IMR-90 (cell line): ENCODE data around the gene NNT. TPM values are rescaled to one million over a fixed set of nuclear protein-coding genes. Genes with fewer than 3 reads are reported as not detected.

Experiments
- ATAC-seq: fragments of 200-7000 bp; cut with Tn5 transposase; 2 replicates; pipeline ENCODE4 v1.9.1; 2020; ENCODE audit warnings: low read depth, mild to moderate bottlenecking, moderate library complexity
- BruUV-seq: library from RNA; stranded (reverse); fragments of 400-500 nt; replicated peaks from 2 replicates; lab custom pipeline; 2021; lab: Mats Ljungman, UMichigan
- CTCF ChIA-PET: fragments of 300-600 bp; formaldehyde crosslinking; extraction: SDS; loops from one replicate; lab custom pipeline; 2021; ENCODE audit warnings: antibody characterized with exemption; lab: Yijun Ruan, JAX
- POLR2A ChIA-PET: fragments of 300-600 bp; sonication (Branson Sonifier 250); formaldehyde crosslinking; loops from one replicate; lab custom pipeline; 2022; ENCODE audit warnings: antibody characterized with exemption; ENCODE audit not compliant: unreplicated experiment; lab: Charles Lee
- DNase-seq: peaks from one replicate; pipeline ENCODE4 v3.0.0; 2013
- H2AFZ ChIP-seq: replicated peaks from 2 replicates; pipeline ENCODE3; 2013; ENCODE audit warnings: low read length, mild to moderate bottlenecking; ENCODE audit not compliant: poor library complexity
- H2AK5ac ChIP-seq: 2 replicates; pipeline ENCODE4 v1.6.1; 2013; ENCODE audit warnings: low read depth, low read length, inconsistent platforms
- H2AK9ac ChIP-seq: replicated peaks from 2 replicates; pipeline ENCODE3; 2013; ENCODE audit warnings: mild to moderate bottlenecking, low read depth, low read length, moderate library complexity; ENCODE audit not compliant: poor library complexity
- H2BK120ac ChIP-seq: 2 replicates; pipeline ENCODE4 v1.6.1; 2013; ENCODE audit warnings: low read depth, low read length, inconsistent platforms
- H2BK15ac ChIP-seq: 3 replicates; pipeline ENCODE4 v1.6.1; 2013; ENCODE audit warnings: low read depth, low read length, inconsistent platforms
- H2BK20ac ChIP-seq: 2 replicates; pipeline ENCODE4 v1.6.1; 2013; ENCODE audit warnings: low read depth, mild to moderate bottlenecking, inconsistent platforms, low read length, moderate library complexity
- H2BK5ac ChIP-seq: 2 replicates; pipeline ENCODE4 v1.6.1; 2013; ENCODE audit warnings: mild to moderate bottlenecking, low read depth, low read length, inconsistent platforms; ENCODE audit not compliant: poor library complexity, severe bottlenecking
- H3K14ac ChIP-seq: replicated peaks from 2 replicates; pipeline ENCODE4 v1.6.1; 2013; ENCODE audit warnings: low read depth, low read length, inconsistent platforms
- H3K18ac ChIP-seq: 2 replicates; pipeline ENCODE4 v1.6.1; 2013; ENCODE audit warnings: low read depth, low read length, control low read depth
- H3K23ac ChIP-seq: 2 replicates; pipeline ENCODE4 v1.6.1; 2013; ENCODE audit warnings: low read depth, low read length, inconsistent platforms
- H3K27ac ChIP-seq: 2 replicates; pipeline ENCODE4 v1.5.1; 2013; ENCODE audit warnings: mild to moderate bottlenecking, control low read depth, low read length; ENCODE audit not compliant: insufficient read depth
- H3K27me3 ChIP-seq: 2 replicates; pipeline ENCODE4 v1.6.1; 2013; ENCODE audit warnings: low read length; ENCODE audit not compliant: control insufficient read depth, insufficient read depth
- H3K36me3 ChIP-seq: 2 replicates; pipeline ENCODE4 v1.6.1; 2013; ENCODE audit warnings: low read length, mixed read lengths; ENCODE audit not compliant: control insufficient read depth, insufficient read depth
- H3K4ac ChIP-seq: 2 replicates; pipeline ENCODE4 v1.6.1; 2013; ENCODE audit warnings: low read depth, low read length, inconsistent platforms
- H3K4me1 ChIP-seq: 2 replicates; pipeline ENCODE4 v1.6.1; 2013; ENCODE audit warnings: low read length, mixed read lengths; ENCODE audit not compliant: control insufficient read depth, insufficient read depth
- H3K4me2 ChIP-seq: 2 replicates; pipeline ENCODE4 v1.6.1; 2013; ENCODE audit warnings: low read depth, mild to moderate bottlenecking, control low read depth, low read length, moderate library complexity
- H3K4me3 ChIP-seq: 2 replicates; pipeline ENCODE4 v1.5.1; 2013; ENCODE audit warnings: low read depth, mild to moderate bottlenecking, control low read depth, low read length, moderate library complexity; ENCODE audit not compliant: insufficient read depth
- H3K56ac ChIP-seq: 2 replicates; pipeline ENCODE4 v1.6.1; 2013; ENCODE audit warnings: low read length, inconsistent platforms; ENCODE audit not compliant: insufficient read depth; ENCODE audit errors: extremely low read depth
- H3K79me1 ChIP-seq, 2 experiments: 2 replicates each; pipeline ENCODE4 v1.6.1; 2013; ENCODE audit warnings: low read length in 2 of 2, inconsistent platforms in 1 of 2, low read depth in 1 of 2
- H3K9ac ChIP-seq: 2 replicates; pipeline ENCODE4 v1.6.1; 2013; ENCODE audit warnings: low read depth, low read length, control low read depth
- H3K9me1 ChIP-seq: 2 replicates; pipeline ENCODE4 v1.6.1; 2013; ENCODE audit warnings: low read length, inconsistent platforms; ENCODE audit not compliant: insufficient read depth
- H3K9me3 ChIP-seq: 2 replicates; pipeline ENCODE4 v1.6.1; 2013; ENCODE audit warnings: low read length; ENCODE audit not compliant: control insufficient read depth, insufficient read depth
- H4K20me1 ChIP-seq: 2 replicates; pipeline ENCODE4 v1.6.1; 2013; ENCODE audit warnings: low read length, inconsistent platforms; ENCODE audit not compliant: insufficient read depth
- H4K5ac ChIP-seq: 2 replicates; pipeline ENCODE4 v1.6.1; 2013; ENCODE audit warnings: mild to moderate bottlenecking, low read depth, low read length, control low read depth
- H4K8ac ChIP-seq, 2 experiments: 2 replicates each; pipeline ENCODE4 v1.6.1; 2013; ENCODE audit warnings: low read depth in 2 of 2, low read length in 2 of 2, control low read depth in 1 of 2, inconsistent platforms in 1 of 2
- H4K91ac ChIP-seq: 2 replicates; pipeline ENCODE4 v1.6.1; 2013; ENCODE audit warnings: low read depth, low read length, inconsistent platforms; ENCODE audit not compliant: insufficient read depth
- CEBPB ChIP-seq: IDR thresholded peaks from 2 replicates; pipeline ENCODE4 v1.6.1; 2012; ENCODE audit warnings: low read depth, low read length, improper control_type of control experiment
- ELK1 ChIP-seq: fragments of 150-350 bp; IDR thresholded peaks from 2 replicates; pipeline ENCODE4 v1.6.1; 2016; ENCODE audit warnings: low read depth, mild to moderate bottlenecking, low read length, moderate library complexity, borderline replicate concordance
- FOS ChIP-seq: fragments of 150-350 bp; IDR thresholded peaks from 2 replicates; pipeline ENCODE4 v1.6.1; 2016; ENCODE audit warnings: low read depth, low read length
- MAFK ChIP-seq: IDR thresholded peaks from 2 replicates; pipeline ENCODE4 v1.6.1; 2012; ENCODE audit warnings: low read depth, low read length, improper control_type of control experiment
- MAZ ChIP-seq: IDR thresholded peaks from 2 replicates; pipeline ENCODE4 v1.6.1; 2012; ENCODE audit warnings: low read depth, mild to moderate bottlenecking, low read length, improper control_type of control experiment, moderate library complexity, borderline replicate concordance
- NFE2L2 ChIP-seq: fragments of 150-350 bp; IDR thresholded peaks from 2 replicates; pipeline ENCODE4 v1.6.1; 2016; ENCODE audit warnings: low read depth, mild to moderate bottlenecking, low read length
- POLR2A ChIP-seq: IDR thresholded peaks from 2 replicates; pipeline ENCODE4 v1.6.1; 2012; ENCODE audit warnings: mild to moderate bottlenecking, low read depth, low read length
- SMC3 ChIP-seq: fragments of 150-350 bp; IDR thresholded peaks from 2 replicates; pipeline ENCODE4 v1.6.1; 2016; ENCODE audit warnings: low read depth, mild to moderate bottlenecking, antibody characterized with exemption, low read length, moderate library complexity
- WGBS, 2 experiments: methylation state at CpG; one replicate each; pipeline versions ENCODE4 v1.1.5 to v1.1.7; 2013; ENCODE audit warnings: missing lambda C conversion rate in 2 of 2; ENCODE audit not compliant: insufficient read length in 1 of 2; ENCODE audit errors: extremely low coverage in 2 of 2; 5-methylcytosine and 5-hydroxymethylcytosine counted together
- dilution Hi-C: fragments of 300-500 bp; cut with HindIII; formaldehyde crosslinking; loops from one replicate; pipeline ENCODE4 v1.14.3; 2018; ENCODE audit warnings: low sequenced_read_pairs; ENCODE audit not compliant: unreplicated experiment
- in situ Hi-C: fragments of 300-500 bp; cut with MboI; formaldehyde crosslinking; loops from 3 replicates; pipeline ENCODE4 v1.14.3; 2019; ENCODE audit warnings: low sequenced_read_pairs, inconsistent platforms, mixed read lengths
- intact Hi-C: fragments of 100-400 bp; cut with micrococcal nuclease; formaldehyde crosslinking; loops from 2 replicates; pipeline ENCODE4 v1.10.0; 2022
- polyA plus RNA-seq, 3 experiments: library from polyadenylated mRNA; depleted of rRNA; stranded (reverse); fragments of >200 nt; gene quantifications; 2 replicates each; pipeline ENCODE4 v1.2.3, GENCODE V29; 2012; ENCODE audit warnings: low replicate concordance in 1 of 3
- total RNA-seq: library from RNA; depleted of rRNA; stranded (reverse); fragments of >200 nt; gene quantifications from 2 replicates; pipeline ENCODE4 v1.2.3, GENCODE V29; 2012
- TF ChIP-seq, protein P1 (sequence below): fragments of 150-350 bp; IDR thresholded peaks from 2 replicates; pipeline ENCODE4 v1.6.1; 2017; ENCODE audit warnings: mild to moderate bottlenecking, antibody characterized with exemption, low read length, low read depth

NNT gene
- total and polyA plus RNA-seq, 2 of the 4 experiments (the other 2 are of a cell fraction): 23.1 to 57.2 TPM

DNA sequence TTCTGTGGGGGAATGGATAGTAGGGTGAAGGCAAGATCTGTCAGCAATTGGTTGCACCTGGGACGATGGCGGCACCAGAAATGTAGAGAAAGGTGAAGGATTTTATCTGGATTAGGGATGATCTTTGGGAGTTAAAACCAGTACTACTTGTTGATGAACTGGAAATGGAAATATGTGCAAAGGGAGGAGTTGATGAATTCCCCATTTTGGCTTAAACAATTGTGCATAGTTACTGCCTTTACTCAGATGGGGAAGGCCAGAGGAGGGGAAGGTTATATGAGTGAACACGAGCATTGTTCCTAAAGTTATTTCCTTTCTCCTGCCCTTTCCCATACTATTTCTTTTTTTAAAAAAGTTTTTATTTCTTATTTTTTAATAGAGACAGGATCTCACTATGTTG, 19.1 kb downstream of the NNT start:
- Histone ChIP-seq H3K9ac (no peak overlapping the region), H3K14ac (no peak overlapping the region), H2AK5ac (no peak overlapping the region), H3K4ac (no peak overlapping the region), H2AK9ac (no peak overlapping the region), H3K56ac (no peak overlapping the region), H4K20me1 (no peaks in the 10 kb centered on the region), H3K4me1 (no peaks in the 10 kb centered on the region), H3K9me1 (peaks cover 2% of the 10 kb centered on the region; the same call in 1 of the 2 replicates), H4K5ac (no peak overlapping the region), H2BK15ac (no peak overlapping the region), H3K4me2 (no peak overlapping the region), H2BK20ac (no peak overlapping the region), H4K91ac (no peak overlapping the region), H3K27me3 (no peaks in the 10 kb centered on the region), H3K18ac (no peak overlapping the region), H3K4me3 (no peak overlapping the region), H2BK120ac (no peak overlapping the region), H3K36me3 (peaks cover 8% of the 10 kb centered on the region), H3K79me1 (peaks cover 5 to 14% of the 10 kb centered on the region in 2 experiments; a peak in 3 of 4 replicates), H2BK5ac (no peak overlapping the region), H4K8ac (no peak overlapping the region; a peak in 1 of 4 replicates), H3K27ac (no peak overlapping the region), H3K23ac (no peak overlapping the region), H2AFZ (no peak overlapping the region), H3K9me3 (no peaks in the 10 kb centered on the region)
- no peak for DNase-seq
- POLR2A ChIA-PET: interaction anchor here (0.7 kb wide), 1 partner anchor 232 kb away, joined by 7 read pairs; no protein-coding TSS in a partner anchor
- no peak for ATAC-seq
- BruUV-seq: no TSS peak
- CTCF ChIA-PET: interaction anchor here (1.0 kb wide), 1 partner anchor 10 kb away, joined by 3 read pairs; no protein-coding TSS in a partner anchor
- intact Hi-C loops: no loop called here
- in situ Hi-C loops: no loop called here
- TF ChIP-seq MAZ (no peak), POLR2A (no peak), ELK1 (no peak), SMC3 (no peak), NFE2L2 (no peak), CEBPB (no peak), FOS (no peak), MAFK (no peak)
- TF ChIP-seq, protein P1, sequence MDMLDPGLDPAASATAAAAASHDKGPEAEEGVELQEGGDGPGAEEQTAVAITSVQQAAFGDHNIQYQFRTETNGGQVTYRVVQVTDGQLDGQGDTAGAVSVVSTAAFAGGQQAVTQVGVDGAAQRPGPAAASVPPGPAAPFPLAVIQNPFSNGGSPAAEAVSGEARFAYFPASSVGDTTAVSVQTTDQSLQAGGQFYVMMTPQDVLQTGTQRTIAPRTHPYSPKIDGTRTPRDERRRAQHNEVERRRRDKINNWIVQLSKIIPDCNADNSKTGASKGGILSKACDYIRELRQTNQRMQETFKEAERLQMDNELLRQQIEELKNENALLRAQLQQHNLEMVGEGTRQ: no peak
- dilution Hi-C loops: no loop called here
- WGBS, 2 experiments: 100% methylated on average over 2 of the region's 3 CpGs; no CpG with 5 or more reads in 1 of the 2 experiments
